ENCODE data around the gene CYB5R4.

GRCh38 chr6:83978324-83978734 lies 118.8 kb downstream of the CYB5R4 start:
- no peak for TF ChIP-seq POLR2A (IDR thresholded peaks at IDR 0.05)
- TF ChIP-seq, protein P1, sequence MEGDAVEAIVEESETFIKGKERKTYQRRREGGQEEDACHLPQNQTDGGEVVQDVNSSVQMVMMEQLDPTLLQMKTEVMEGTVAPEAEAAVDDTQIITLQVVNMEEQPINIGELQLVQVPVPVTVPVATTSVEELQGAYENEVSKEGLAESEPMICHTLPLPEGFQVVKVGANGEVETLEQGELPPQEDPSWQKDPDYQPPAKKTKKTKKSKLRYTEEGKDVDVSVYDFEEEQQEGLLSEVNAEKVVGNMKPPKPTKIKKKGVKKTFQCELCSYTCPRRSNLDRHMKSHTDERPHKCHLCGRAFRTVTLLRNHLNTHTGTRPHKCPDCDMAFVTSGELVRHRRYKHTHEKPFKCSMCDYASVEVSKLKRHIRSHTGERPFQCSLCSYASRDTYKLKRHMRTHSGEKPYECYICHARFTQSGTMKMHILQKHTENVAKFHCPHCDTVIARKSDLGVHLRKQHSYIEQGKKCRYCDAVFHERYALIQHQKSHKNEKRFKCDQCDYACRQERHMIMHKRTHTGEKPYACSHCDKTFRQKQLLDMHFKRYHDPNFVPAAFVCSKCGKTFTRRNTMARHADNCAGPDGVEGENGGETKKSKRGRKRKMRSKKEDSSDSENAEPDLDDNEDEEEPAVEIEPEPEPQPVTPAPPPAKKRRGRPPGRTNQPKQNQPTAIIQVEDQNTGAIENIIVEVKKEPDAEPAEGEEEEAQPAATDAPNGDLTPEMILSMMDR (IDR thresholded peaks at IDR 0.05), result no peak
- no peak for TF ChIP-seq POLR2AphosphoS5 (IDR thresholded peaks at IDR 0.05)
